ENCODE measurements around the gene CCDC192.

DNA sequence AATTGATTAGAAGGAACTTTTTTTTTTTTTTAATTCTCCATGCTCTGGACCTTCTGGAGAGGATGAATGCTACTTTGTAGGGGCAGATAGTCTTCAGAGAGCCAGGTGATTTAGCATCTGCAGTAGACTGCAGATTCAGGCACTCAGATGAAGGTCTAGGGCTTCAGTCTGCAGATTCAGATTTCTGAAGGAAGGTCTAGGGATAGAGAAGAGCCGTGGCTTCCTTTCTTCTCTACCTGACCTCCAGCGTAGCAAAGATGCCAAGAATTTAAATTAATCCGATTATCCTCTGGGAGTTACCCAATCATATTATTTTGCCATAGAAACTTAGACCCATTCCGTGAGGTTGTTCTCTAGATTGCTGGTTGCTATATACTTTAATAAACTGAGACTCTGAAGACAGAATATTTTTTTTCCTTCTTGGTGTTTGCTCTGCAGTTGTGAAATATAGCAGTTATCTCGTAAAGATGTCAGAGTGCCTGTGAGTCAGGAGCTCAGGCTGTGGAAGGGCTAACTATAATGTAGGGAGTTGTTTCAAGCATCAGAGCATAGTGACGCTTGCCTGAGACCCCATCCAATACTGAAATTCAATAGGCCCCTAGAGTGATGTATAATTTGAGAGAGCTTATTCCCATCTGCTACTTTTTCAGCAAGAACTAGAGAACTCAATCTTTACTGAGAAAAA lies 247.7 kb downstream of the CCDC192 start:
- TF ChIP-seq POLR2A (IDR thresholded peaks at IDR 0.05): no peak
- TF ChIP-seq, protein P1, sequence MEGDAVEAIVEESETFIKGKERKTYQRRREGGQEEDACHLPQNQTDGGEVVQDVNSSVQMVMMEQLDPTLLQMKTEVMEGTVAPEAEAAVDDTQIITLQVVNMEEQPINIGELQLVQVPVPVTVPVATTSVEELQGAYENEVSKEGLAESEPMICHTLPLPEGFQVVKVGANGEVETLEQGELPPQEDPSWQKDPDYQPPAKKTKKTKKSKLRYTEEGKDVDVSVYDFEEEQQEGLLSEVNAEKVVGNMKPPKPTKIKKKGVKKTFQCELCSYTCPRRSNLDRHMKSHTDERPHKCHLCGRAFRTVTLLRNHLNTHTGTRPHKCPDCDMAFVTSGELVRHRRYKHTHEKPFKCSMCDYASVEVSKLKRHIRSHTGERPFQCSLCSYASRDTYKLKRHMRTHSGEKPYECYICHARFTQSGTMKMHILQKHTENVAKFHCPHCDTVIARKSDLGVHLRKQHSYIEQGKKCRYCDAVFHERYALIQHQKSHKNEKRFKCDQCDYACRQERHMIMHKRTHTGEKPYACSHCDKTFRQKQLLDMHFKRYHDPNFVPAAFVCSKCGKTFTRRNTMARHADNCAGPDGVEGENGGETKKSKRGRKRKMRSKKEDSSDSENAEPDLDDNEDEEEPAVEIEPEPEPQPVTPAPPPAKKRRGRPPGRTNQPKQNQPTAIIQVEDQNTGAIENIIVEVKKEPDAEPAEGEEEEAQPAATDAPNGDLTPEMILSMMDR (IDR thresholded peaks at IDR 0.05): no peak
